Gastroesophageal sphincter (tissue), 3 donors: ENCODE results near the gene PPP5C.

Experiments
- CTCF ChIP-seq, 4 experiments: fragments of 200-600 bp in 2 of 4; fragments of 450-650 bp in 2 of 4; sonication (generic) in 1 of 4; IDR thresholded peaks; one replicate each; pipeline ENCODE4 v1.5.1; 2017 to 2019; ENCODE audit warnings: antibody characterized with exemption in 4 of 4, mild to moderate bottlenecking in 2 of 4, moderate library complexity in 2 of 4
- POLR2AphosphoS5 ChIP-seq: sonication (generic); formaldehyde crosslinking; IDR thresholded peaks from one replicate; pipeline ENCODE4 v1.6.1; 2017; ENCODE audit warnings: antibody characterized with exemption

- TF ChIP-seq POLR2AphosphoS5 (no peak), CTCF (IDR thresholded peaks at IDR 0.05) (no peak)
Measured at GRCh38 chr19:46355234-46356148, 8.6 kb downstream of the PPP5C start.
